Vagina (tissue), 2 donors: ENCODE measurements around the gene SIAH1.

ENCODE experiments used
- POLR2A ChIP-seq, 2 donors: fragments of 450-650 bp; IDR thresholded peaks; one replicate each; pipeline ENCODE4 v1.6.1; 2017; ENCODE audit warnings: antibody characterized with exemption in 2 of 2, mild to moderate bottlenecking in 2 of 2, moderate library complexity in 2 of 2
- TF ChIP-seq, protein P1 (sequence below), 3 experiments: fragments of 450-650 bp in 2 of 3; fragments of 200-600 bp in 1 of 3; sonication (generic) in 1 of 3; IDR thresholded peaks; one replicate each; pipeline ENCODE4 v1.5.1; 2017 to 2019; ENCODE audit warnings: antibody characterized with exemption in 3 of 3, mild to moderate bottlenecking in 2 of 3, moderate library complexity in 2 of 3

DNA sequence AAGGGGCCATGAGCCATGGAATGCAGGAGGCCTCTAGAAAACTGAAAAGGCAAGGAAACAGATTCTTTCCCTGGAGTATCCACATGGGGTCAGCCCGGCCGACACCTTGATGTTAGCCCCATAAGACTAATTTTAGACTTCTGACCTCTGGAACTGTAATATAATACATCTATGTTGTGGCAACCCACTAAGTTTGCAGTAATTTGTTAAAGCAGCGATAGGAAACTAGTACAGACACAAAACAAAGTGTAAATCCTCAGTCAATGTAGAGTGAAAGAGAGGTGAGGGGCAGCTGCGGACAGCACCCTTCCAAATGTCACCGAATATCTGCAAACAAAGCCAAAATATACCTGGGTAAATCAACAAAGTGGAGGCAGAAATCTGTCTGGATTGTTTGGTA, 7.2 kb upstream of the SIAH1 start:
- TF ChIP-seq, protein P1, sequence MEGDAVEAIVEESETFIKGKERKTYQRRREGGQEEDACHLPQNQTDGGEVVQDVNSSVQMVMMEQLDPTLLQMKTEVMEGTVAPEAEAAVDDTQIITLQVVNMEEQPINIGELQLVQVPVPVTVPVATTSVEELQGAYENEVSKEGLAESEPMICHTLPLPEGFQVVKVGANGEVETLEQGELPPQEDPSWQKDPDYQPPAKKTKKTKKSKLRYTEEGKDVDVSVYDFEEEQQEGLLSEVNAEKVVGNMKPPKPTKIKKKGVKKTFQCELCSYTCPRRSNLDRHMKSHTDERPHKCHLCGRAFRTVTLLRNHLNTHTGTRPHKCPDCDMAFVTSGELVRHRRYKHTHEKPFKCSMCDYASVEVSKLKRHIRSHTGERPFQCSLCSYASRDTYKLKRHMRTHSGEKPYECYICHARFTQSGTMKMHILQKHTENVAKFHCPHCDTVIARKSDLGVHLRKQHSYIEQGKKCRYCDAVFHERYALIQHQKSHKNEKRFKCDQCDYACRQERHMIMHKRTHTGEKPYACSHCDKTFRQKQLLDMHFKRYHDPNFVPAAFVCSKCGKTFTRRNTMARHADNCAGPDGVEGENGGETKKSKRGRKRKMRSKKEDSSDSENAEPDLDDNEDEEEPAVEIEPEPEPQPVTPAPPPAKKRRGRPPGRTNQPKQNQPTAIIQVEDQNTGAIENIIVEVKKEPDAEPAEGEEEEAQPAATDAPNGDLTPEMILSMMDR (IDR thresholded peaks at IDR 0.05): no peak
- TF ChIP-seq POLR2A (IDR thresholded peaks at IDR 0.05): no peak
